Tibial artery (tissue), 4 donors: Measurements from ENCODE around the gene ZSCAN9.
A peak's percentile ranks its signal among the peaks of the same experiment; 100 is the strongest.

Experiments
- DNase-seq, 2 donors: peaks; one replicate each; pipeline ENCODE4 v3.0.0-alpha.2; 2019
- H3K27ac ChIP-seq, 2 donors: fragments of 200-600 bp; sonication (generic) in 1 of 2; 1 replicate in 1 of 2; 2 replicates in 1 of 2; pipeline ENCODE4 v1.5.1; 2018 to 2019; ENCODE audit warnings: mild to moderate bottlenecking in 1 of 2
- H3K27me3 ChIP-seq, 2 donors: fragments of 200-600 bp; sonication (generic) in 1 of 2; one replicate each; pipeline versions ENCODE4 v1.5.1 to v1.6.0; 2016 to 2019
- H3K36me3 ChIP-seq, 3 donors: fragments of 200-600 bp; sonication (generic) in 2 of 3; one replicate each; pipeline ENCODE4 v1.5.1; 2016 to 2019; ENCODE audit warnings: mild to moderate bottlenecking in 2 of 3
- H3K4me1 ChIP-seq, 4 donors: fragments of 200-600 bp; sonication (generic) in 2 of 4; 1 replicate in 3 of 4; 2 replicates in 1 of 4; pipeline ENCODE4 v1.5.1; 2016 to 2019
- H3K4me3 ChIP-seq, 2 donors: fragments of 200-600 bp; sonication (generic) in 1 of 2; 1 replicate in 1 of 2; 2 replicates in 1 of 2; pipeline ENCODE4 v1.5.1; 2018 to 2019; ENCODE audit warnings: mild to moderate bottlenecking in 2 of 2
- H3K9me3 ChIP-seq, 3 donors: fragments of 200-600 bp; sonication (generic) in 1 of 3; one replicate each; pipeline ENCODE4 v1.5.1; 2016 to 2019
- intact Hi-C: fragments of 100-400 bp; cut with DNase I; formaldehyde crosslinking; loops from one replicate; pipeline ENCODE4 v1.15.0; 2023; ENCODE audit warnings: low total_unique reads
- TF ChIP-seq, protein P1 (sequence below), 2 experiments: fragments of 200-600 bp in 1 of 2; fragments of 450-650 bp in 1 of 2; IDR thresholded peaks; one replicate each; pipeline ENCODE4 v1.5.1; 2017 to 2019; ENCODE audit warnings: antibody characterized with exemption in 2 of 2, mild to moderate bottlenecking in 1 of 2, moderate library complexity in 1 of 2

Gene ZSCAN9

DNA sequence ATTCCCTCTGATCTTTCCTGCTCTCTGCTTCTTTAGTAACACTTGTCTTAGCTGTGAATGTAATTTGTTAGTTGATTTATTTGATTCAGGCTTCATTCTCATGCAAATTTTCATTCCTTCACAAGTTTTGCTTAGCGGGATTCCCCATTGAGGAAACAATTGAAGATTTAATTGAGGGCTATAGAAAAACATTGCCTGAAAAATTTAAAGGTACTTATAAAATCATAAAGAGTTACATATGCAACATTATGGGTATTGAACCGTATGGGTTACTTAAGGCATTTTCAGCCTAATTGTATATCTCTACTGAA, 11.9 kb upstream of the ZSCAN9 start:
- Histone ChIP-seq H3K27me3 (peaks cover 0 to 70% of the 10 kb centered on the region in 2 donors), H3K4me1 (peaks cover 0 to 20% (median 6%) of the 10 kb centered on the region in 4 donors), H3K36me3 (no peaks in the 10 kb centered on the region), H3K27ac (no peak overlapping the region), H3K4me3 (no peak overlapping the region), H3K9me3 (no peaks in the 10 kb centered on the region)
- intact Hi-C loops, result loop anchor here (10.0 kb wide), 1 partner anchor 68 kb away; the partner anchor contains the start of gene ZKSCAN8
- TF ChIP-seq, protein P1, sequence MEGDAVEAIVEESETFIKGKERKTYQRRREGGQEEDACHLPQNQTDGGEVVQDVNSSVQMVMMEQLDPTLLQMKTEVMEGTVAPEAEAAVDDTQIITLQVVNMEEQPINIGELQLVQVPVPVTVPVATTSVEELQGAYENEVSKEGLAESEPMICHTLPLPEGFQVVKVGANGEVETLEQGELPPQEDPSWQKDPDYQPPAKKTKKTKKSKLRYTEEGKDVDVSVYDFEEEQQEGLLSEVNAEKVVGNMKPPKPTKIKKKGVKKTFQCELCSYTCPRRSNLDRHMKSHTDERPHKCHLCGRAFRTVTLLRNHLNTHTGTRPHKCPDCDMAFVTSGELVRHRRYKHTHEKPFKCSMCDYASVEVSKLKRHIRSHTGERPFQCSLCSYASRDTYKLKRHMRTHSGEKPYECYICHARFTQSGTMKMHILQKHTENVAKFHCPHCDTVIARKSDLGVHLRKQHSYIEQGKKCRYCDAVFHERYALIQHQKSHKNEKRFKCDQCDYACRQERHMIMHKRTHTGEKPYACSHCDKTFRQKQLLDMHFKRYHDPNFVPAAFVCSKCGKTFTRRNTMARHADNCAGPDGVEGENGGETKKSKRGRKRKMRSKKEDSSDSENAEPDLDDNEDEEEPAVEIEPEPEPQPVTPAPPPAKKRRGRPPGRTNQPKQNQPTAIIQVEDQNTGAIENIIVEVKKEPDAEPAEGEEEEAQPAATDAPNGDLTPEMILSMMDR (IDR thresholded peaks at IDR 0.05), result no peak
- no peak for DNase-seq

DNA sequence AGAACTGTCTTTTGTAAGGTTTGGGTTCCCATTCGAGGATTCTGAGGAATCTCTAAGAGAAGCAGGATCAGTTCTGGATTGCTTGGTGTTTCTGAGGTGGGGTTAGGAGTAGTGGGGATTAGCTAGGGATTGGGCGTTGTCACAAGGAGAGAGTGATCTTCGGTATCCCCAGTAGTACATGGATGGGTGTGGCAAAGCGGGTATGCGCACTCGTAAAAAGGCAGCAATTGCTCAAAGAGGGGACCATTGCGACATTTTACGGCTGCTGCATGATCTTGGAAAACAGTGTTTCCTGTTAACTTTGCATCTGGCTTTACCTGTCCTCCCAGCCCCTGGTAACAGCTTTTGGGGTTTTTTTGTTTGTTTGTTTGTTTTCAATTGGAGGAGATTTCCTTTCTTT, 9.7 kb upstream of the ZSCAN9 start:
- H3K4me3 ChIP-seq, result no peak overlapping the region
- DNase-seq, result no peak
- no peak overlapping the region for H3K27ac ChIP-seq
- H3K9me3 ChIP-seq, result no peaks in the 10 kb centered on the region
- no peaks in the 10 kb centered on the region for H3K36me3 ChIP-seq
- TF ChIP-seq, protein P1 (IDR thresholded peaks at IDR 0.05), result no peak
- peaks cover 0 to 48% of the 10 kb centered on the region in 2 donors for H3K27me3 ChIP-seq
- H3K4me1 ChIP-seq, result peaks cover 0 to 21% (median 11%) of the 10 kb centered on the region in 4 donors
- intact Hi-C loops, result loop anchor here (10.0 kb wide), 1 partner anchor 71 kb away; the partner anchor contains the start of gene ZKSCAN8

DNA sequence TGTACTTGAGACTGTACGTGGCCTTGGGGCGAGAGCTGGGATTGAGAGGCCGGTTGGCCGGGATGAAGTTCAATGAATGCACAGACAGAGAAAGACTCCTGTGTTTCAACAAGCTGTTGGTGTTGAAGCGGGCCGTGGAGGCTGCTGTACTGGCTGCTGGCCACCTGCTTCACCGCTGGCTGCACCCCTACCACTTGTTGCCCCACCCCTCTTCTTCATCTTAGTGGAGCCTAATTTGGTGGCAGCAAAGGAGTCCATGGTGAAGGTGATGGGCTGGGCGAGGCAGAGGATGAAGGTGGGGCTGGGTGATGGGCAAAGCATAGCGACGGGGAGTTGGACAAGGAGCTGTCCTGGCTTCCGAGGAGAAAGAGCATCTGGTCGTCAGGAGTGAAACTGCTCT, 7.2 kb upstream of the ZSCAN9 start:
- Histone ChIP-seq H3K9me3 (no peaks in the 10 kb centered on the region), H3K27me3 (peaks cover 0 to 27% of the 10 kb centered on the region in 2 donors), H3K36me3 (no peaks in the 10 kb centered on the region), H3K27ac (no peak overlapping the region), H3K4me1 (peaks cover 0 to 12% (median 8%) of the 10 kb centered on the region in 4 donors), H3K4me3 (peak overlapping the region in 1 of 2 donors; percentile 60)
- TF ChIP-seq, protein P1 (IDR thresholded peaks at IDR 0.05), result no peak
- intact Hi-C loops, result loop anchor here (10.0 kb wide), 1 partner anchor 73 kb away; the partner anchor contains the start of gene ZKSCAN8
- no peak for DNase-seq

DNA sequence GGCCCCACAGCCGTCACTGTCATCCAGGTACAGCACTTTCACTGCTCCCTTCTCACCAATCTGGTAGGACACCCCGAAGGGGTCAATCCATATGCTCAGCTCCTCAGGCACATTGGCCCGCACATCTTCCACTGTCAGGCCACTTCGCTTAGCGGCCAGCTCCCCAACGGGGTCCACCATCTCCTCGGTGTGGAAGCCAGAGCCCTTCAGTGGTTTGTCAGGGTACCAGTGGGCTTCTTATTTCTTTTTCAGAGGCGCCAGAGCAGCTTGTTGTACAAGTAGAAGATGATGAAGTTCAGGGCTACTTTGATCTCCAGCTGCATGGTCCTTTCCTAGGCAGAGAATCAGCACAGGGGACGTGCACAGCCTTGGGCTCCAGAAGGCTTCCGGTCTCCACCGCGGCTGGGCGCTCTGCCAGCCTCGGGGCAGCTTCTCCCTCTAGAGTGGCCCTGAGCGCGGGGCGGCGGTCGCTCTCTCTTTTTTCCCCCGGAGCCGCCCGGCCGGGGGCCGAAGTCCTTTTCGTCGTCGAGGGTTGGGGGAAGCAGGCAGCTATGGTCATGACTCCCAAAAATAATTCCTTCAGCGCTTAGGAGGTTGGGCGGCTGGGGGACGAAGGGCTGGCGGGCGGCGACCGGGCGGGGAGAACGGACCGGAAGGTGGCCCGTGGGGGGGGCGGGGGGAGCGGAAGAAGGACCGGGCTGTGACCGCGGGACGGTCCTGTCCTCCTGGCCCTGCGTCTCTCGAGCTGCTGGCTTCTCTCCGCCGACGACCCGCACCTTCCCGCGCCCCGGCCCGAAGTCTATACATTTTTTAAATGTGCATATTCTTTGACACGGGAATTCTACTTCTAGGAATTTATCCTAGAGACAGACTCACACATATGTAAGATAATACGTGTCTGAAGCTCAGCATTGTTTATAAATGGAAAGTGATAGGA, 6.5 kb upstream of the ZSCAN9 start:
- peak; percentile 62 to 88 for DNase-seq
- intact Hi-C loops, result loop anchor here (10.0 kb wide), 1 partner anchor 74 kb away; the partner anchor contains the start of gene ZKSCAN8
- Histone ChIP-seq H3K27me3 (peaks cover 0 to 20% of the 10 kb centered on the region in 2 donors), H3K27ac (peak overlapping the region; percentile 64 to 72), H3K36me3 (no peaks in the 10 kb centered on the region), H3K9me3 (no peaks in the 10 kb centered on the region), H3K4me1 (peaks cover 0 to 12% (median 6%) of the 10 kb centered on the region in 4 donors), H3K4me3 (peak overlapping the region; percentile 60 to 65)
- TF ChIP-seq, protein P1 (IDR thresholded peaks at IDR 0.05), result no peak

DNA sequence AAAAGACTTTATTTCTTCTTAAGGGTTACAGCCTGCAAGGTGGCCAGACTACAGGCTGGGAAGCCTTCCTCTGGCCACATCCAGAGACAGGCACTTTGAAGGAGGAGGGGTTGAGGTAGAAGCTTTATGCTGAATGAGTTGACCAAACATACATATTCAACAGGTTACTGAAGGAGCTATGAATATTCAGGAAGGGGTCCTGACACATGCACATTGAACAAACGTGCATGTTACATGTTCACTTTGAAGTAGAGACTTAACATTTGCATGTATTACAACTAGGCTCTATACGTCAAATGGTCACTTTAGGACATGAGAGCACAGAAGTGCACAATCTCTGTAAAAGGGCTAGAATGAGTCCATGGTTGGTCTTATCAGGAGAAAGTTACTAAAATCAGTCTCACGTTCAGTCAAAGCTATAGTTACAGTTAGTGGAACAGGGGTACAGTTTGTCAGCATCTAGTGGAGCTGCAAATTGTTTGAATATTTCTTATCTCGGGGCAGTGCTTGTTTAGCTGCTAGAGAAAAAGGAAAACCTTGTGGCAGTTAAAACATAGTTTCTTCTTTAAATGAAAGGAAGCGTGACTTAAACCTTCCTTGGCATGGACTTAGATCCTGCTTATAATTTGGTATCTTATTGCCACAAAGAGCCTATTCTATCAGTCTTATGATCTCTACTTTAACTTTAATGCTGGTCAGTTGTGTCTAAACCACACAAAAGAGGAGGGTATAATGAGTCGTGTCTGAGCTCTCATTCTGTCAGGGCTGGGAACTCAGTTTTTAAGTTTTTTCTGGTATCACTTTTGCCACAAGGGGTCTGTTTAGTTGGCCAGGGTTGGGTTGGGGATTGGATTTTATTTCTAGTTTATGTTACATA, 4.6 kb upstream of the ZSCAN9 start:
- TF ChIP-seq, protein P1 (IDR thresholded peaks at IDR 0.05), result no peak
- intact Hi-C loops, result loop anchor here (10.0 kb wide), 2 partner anchors 96 to 134 kb away; partner anchors contain the start of gene ZSCAN16
- H3K27ac ChIP-seq, result no peak overlapping the region
- H3K36me3 ChIP-seq, result no peaks in the 10 kb centered on the region
- no peak for DNase-seq
- H3K27me3 ChIP-seq, result peaks cover 0 to 12% of the 10 kb centered on the region in 2 donors
- peaks cover 0 to 16% (median 8%) of the 10 kb centered on the region in 4 donors for H3K4me1 ChIP-seq
- no peaks in the 10 kb centered on the region for H3K9me3 ChIP-seq
- no peak overlapping the region for H3K4me3 ChIP-seq
